AG08396 (cell line): ENCODE data around the gene CLEC17A.
"Not testable (repeated sequence)": the region's sequence is repeated elsewhere in the genome, so short reads cannot be mapped to it uniquely, and the experiment has no call there.

Experiments
- DNase-seq: peaks from one replicate; pipeline ENCODE4 v3.0.0; 2012; ENCODE audit warnings: low spot score, mixed read lengths

The CLEC17A gene

DNA sequence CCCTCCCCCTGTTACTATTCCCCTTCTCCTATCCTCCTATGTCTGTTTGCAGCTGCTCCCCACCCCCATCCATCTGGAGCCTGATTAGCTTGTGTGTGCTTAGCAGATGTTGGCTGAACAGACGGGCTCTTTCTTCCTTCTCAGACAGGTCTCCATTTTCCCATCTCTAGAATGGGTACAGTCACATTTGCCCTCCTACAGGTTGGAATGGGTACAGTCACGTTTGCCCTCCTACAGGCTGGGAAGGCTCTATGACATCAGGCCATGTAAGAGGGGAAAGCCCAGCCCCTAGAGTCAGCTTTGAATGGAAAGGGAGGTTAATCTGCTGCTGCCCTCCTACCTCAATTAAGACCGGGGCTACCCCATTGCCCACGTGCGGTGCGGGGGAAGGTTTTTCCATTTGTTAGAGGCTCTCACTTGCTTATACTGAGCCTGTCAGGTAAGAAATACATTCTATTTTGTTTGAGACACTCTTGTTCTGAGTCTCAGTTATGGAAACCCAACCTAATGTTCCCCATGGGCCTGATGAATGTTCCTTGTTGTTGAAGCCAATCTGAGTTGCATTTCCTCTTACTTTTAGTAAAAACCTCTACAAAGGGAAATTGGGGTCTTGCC lies 2.2 kb upstream of the CLEC17A start:
- DNase-seq: no peak

- DNase-seq: not testable (repeated sequence)
These were observed 1.5 kb downstream of the CLEC17A start for GRCh38 chr19:14584372-14584771.

DNA sequence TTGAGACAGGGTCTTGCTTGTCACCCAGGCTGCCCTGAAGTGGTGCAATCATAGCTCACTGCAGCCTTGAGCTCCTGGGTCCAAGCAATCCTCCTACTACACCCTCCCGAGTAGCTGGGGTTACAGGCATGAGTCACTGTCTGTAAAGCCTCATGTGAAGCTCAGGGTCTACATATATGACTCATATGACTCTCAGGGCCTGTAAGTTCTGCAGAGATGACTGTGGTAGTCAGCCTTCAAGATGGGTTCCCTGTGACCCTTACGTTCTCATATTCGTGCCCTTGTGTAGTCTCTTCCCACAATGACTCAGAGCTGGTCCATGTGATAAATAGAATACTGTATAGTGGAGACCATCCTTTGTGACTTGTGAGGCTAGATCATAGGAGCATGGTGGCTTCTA lies 2.3 kb downstream of the CLEC17A start:
- not testable (repeated sequence) for DNase-seq

DNA sequence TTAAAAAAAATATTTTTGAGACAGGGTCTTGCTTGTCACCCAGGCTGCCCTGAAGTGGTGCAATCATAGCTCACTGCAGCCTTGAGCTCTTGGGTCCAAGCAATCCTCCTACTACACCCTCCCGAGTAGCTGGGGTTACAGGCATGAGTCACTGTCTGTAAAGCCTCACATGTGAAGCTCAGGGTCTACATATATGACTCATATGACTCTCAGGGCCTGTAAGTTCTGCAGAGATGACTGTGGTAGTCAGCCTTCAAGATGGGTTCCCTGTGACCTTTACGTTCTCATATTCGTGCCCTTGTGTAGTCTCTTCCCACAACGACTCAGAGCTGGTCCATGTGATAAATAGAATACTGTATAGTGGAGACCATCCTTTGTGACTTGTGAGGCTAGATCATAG lies 6.5 kb downstream of the CLEC17A start:
- not testable (repeated sequence) for DNase-seq

DNA sequence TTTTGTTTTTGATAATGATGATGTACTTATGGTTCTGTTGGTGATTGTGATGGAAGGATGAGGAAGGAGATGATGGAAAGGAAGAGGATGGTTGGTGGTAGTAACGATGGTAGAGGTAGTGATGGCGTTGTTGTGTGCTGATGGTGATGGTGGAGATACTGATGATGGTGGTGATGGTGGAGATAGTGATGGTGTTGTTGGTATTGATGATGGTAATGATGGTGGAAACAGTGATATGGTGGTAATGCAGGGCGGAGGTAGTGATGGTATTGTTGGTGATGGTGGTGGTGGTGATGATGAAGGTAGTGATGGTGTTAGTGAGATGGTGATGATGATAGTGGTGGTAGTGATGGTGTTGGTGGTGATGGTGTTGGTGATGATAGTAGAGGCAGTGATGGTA lies 12.7 kb downstream of the CLEC17A start:
- DNase-seq: no peak

DNA sequence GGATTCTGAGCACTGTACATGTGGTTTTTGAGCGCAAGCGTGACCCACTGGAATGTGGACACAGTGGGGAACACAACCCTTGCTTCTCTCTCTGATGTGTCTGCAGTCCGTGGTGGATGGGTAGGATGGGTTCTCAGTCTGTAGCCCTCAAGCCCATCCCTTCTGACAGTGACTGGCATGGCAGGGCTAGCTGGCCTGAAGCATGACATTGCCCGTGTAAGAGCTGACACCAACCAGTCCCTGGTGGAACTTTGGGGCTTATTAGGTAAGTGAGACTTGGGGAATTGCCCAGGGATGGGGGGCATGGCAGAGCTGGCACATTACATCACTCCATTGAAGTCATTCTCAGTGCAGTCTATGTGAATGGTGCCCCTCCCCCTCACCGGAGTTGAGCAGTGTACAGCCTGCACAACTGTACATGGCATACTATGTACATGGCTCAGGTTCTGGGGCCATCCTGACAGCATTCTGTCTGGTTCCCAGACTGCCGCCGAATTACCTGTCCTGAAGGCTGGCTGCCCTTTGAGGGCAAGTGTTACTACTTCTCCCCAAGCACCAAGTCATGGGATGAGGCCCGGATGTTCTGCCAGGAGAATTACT lies 16.8 kb downstream of the CLEC17A start:
- DNase-seq: no peak

DNA sequence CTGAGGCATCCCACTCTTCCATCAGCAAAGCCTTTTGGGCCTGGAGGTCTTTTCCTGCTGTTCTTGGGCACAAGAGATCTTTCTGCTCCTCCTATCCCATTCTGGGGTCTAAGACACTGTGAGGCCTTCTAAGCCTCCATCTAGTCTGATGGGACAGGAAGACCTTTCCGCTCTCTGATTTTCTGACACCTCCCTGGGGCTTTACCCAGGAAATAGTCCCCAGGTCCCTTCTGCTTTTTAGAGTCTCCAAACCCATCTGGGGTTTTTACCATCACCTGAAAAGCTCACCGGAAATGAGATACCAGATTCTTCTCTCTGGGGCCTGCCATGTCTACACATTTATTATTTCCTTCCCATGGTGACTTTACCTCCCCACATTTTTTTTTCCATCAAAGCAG lies 21.1 kb downstream of the CLEC17A start:
- DNase-seq: no peak

DNA sequence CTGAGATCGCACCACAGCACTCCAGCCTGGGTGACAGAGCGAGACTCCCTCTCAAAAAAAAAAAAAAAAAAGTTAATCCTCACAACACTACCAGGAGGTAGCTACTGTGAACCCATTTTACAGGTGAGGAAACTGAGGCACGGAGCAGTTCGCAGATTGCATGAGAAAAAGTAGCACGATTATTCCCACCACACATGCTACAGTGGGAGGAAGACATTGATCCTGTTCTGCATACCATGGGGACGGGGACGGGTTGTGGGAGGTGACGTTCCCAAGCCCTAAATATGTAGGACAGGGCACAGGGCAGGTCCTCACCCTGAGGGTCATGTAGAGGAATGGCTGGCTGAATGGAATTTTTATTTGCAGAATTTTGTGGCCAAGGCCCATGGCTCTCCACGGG lies 23.7 kb downstream of the CLEC17A start:
- DNase-seq: no peak

GRCh38 chr19:14611051-14611450 lies 28.2 kb downstream of the CLEC17A start:
- no peak for DNase-seq

DNA sequence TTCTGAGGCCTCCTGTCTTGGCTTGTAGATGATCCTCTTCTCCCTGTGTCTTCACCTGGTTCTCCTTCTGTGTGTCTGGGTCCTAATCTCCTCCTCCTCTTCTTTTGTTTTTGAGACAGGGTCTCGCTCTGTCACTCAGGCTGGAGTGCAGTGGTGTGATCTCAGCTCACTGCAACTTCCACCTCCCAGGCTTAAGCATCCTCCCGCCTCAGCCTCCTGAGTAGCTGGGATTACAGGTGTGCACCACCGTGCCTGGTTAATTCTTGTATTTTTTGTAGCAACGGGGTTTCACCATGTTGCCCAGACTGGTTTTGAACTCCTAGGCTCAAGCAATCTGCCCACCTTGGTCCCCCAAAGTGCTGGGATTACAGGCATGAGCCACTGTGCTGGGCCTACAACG lies 29.4 kb downstream of the CLEC17A start:
- not testable (repeated sequence) for DNase-seq

GRCh38 chr19:14612657-14613056 lies 29.8 kb downstream of the CLEC17A start:
- DNase-seq: no peak

- DNase-seq: not testable (repeated sequence)
These were observed 30.7 kb downstream of the CLEC17A start for GRCh38 chr19:14613399-14614098.

GRCh38 chr19:14614099-14614412 lies 31.2 kb downstream of the CLEC17A start:
- no peak for DNase-seq

GRCh38 chr19:14615623-14616022 lies 32.7 kb downstream of the CLEC17A start:
- DNase-seq: no peak

DNA sequence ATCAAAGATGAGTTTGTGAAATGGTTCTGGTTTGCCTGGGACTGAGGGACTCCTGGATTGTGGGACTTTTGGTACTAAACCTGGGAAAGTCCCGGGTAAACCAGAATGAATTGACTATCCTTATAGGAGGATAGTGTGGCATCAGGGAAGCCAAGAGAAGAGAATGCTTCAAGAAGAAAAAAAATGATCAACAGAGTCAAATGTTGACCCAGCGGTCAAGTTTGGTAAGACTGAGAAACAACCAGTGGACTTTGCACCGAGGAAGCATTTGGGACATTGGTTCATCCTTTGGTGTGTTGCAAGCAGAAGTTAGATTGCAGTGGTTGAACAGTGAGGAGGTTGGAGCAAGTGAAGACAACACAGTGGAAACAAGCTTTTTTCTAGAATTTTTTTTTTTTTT lies 33.5 kb downstream of the CLEC17A start:
- DNase-seq: no peak

GRCh38 chr19:14619404-14619803 lies 36.5 kb downstream of the CLEC17A start:
- DNase-seq: no peak

DNA sequence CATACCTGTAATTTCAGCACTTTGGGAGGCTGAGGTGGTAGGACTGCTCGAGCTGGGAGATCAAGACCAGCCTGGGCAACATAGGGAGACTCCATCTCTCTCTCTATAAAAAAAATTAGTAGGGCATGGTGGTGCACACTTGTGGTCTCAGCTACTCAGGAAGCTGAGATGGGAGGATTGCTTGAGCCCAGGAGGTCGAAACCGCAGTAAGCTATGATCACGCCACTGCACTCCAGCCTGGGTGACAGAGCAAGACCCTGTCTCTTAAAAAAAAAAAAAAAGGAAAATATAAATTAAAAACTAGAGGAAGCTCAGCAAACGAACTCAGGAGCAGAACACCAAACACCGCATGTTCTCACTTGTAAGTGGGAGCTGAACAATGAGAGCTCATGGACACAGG lies 41.6 kb downstream of the CLEC17A start:
- not testable (repeated sequence) for DNase-seq

DNA sequence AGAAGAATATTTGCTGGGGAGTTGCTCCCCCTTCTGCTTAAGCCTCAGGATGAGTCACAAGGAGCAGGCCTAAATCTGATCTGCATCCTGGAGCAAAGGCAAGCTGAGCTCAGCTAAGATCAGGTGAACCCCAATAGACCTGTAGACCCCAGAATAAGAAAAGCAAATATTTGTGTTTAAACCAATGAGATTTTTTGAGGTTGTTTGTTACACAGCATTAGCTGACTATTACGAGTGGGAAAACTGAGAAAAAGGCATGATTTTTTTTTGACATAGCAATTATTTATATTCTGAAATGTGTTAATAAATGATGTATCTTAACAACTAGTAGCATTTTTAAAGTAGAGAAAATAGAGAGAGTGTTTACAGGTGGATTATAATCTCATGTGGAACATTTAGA lies 46.7 kb downstream of the CLEC17A start:
- no peak for DNase-seq

- DNase-seq: peak; percentile 14
These were observed 49.4 kb downstream of the CLEC17A start for GRCh38 chr19:14632286-14632685.

DNA sequence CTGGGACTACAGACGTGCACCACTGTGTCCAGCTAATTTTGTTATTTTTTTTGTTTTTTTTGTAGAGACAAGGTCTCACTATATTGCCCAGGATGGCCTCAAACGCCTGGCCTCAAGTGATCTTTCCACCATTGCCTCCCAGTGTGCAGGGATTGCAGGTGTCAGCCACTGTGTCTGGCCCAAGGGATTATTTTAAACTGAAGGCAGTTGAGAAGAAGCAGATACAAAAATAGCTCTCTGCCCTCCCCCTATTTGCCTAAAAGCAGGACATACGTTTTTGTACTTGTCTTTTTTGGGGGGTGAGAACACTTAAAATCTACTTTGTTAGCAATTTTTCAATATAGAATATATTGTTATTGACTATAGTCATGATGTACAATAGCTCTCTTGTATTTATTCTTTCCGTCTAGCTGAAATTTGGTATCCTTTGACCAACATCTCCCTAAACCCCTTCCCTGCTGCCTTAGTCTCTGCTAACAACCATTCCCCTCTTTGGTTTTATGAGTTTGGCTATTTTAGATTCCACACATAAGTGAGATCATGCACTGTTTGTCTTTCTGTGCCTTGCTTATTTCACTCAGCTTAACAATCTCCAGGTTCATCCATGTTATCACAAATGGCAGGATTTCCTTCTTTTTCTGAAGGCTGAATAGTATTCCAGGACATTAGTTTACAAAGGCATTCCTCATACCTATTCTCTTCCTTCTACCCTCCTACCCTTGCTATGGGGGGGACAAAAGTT lies 56.8 kb downstream of the CLEC17A start:
- DNase-seq: no peak

- DNase-seq: no peak
These were observed 65.6 kb downstream of the CLEC17A start for GRCh38 chr19:14648506-14648905.

GRCh38 chr19:14649020-14649419 lies 66.1 kb downstream of the CLEC17A start:
- DNase-seq: no peak

- DNase-seq: no peak
These were observed 67.3 kb downstream of the CLEC17A start for GRCh38 chr19:14650161-14650560.
